GM18520 (cell line): ENCODE data around the gene LZTFL1.

Experiments used
- ATAC-seq: cut with Tn5 transposase; IDR thresholded peaks from one replicate; pipeline ENCODE4 v1.9.1; 2021; ENCODE audit not compliant: unreplicated experiment

LZTFL1 gene

DNA sequence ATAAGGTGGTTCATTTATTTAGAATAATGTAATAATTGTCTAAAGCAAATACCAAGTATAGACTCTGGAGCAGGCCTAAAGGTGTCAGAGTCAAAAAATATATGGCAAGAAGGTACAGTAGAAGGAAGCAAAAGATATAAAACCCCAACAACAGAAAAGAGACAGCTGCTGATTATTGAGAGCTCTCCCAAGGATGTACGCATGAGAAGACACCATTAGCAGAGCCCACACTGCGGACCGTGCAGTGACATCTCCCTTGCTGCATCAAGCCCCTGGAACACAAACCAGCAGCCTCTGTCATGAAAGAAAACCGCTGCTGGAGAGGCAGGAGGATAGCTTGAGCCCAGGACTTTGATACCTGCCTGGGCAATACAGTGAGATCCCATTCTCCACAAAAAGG, 27.6 kb downstream of the LZTFL1 start:
- no peak for ATAC-seq

GRCh38 chr3:45807681-45808540, 34.0 kb downstream of the LZTFL1 start:
- no peak for ATAC-seq

DNA sequence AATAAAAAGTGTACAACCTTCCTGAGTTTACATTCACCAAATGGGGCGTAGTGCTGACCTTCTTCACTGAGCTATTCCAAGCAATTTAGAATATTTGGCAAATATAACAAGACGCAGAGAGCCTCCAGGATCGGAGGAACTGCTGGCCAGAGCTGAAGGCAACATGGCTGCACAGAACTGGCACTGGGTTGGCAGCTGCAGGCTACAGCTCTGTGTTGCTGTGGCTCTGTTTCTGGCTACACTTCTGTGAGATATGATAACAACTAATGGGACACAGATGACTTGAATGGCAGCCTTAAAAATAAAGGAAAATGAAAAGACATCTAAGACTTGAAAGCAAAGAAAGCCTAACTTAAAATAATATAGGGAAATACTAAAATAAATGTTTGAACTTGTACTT, 34.8 kb downstream of the LZTFL1 start:
- no peak for ATAC-seq

DNA sequence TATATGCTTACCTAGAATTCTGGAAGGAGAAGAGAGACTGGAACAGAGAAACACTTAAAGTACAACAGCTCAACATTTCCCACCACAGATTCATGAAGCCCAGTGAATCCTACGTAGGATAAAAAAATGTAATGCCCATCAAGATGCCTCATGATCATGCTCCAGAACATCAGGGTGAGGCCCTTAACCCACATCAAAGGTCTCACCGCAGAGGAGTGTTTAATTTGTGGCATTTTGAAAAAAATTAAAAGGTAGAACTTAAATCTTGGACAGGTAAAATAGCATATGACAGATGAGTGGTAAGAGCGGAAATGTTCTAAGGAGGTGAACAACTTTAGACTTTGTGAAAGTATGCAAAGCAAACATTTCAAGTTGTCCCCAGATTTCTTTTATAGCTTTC, 35.8 kb downstream of the LZTFL1 start:
- ATAC-seq, result no peak

DNA sequence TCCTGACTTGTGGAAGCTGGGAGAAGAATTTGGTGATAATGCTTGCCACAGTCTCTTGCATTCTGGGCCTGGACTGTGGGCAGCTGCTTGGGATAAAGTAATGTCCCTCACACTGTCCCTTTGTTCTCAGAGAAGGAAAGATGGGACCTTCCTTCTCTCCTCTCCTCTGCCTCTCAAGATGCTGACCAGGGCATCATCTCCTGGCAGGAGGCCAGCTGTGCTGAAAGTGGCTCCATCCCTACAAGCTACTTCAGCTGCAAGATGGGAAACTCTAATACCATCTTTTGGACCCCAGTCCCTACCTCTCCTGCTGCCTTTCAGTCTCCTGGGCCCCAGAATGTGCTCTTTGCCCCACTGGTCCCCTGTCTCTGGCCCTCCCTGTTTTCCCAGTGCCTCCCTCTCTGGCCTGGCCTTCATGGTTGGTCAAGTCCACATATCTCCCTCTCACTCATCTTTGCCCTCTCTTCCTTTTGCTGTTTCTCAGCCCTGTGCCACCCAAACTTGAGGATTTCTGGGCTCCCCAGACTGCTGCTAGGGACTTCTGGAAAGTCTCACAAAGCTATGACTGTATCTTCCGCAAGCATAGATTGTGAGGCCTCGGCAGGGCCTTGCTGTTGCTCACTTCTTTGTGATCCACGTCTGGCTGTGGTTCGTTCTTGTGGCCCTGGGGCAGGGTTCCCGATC, 38.5 kb downstream of the LZTFL1 start:
- ATAC-seq, result no peak

- no peak for ATAC-seq
Measured at GRCh38 chr3:45802146-45802545, 39.8 kb downstream of the LZTFL1 start.

- no peak for ATAC-seq
Measured at GRCh38 chr3:45800611-45801010, 41.3 kb downstream of the LZTFL1 start.

DNA sequence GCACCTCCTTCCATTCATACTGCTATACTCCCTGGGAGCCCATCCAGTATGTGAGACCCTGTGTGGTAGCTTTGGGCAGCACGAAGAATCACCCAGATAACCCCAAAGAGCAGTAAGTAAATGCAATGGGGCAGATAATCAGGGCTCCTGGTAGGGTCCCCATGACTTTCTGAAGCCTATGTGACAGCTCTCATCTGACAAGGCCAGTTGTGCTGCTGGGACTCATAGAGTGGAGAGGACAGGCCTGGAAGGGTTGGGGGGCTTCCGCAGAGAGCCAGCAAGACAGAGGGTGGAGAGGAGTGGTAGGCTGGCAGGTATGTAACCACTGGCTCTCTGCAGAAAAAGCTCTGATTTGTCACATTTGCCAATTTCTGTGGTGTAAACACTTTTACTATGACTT, 42.3 kb downstream of the LZTFL1 start:
- no peak for ATAC-seq

DNA sequence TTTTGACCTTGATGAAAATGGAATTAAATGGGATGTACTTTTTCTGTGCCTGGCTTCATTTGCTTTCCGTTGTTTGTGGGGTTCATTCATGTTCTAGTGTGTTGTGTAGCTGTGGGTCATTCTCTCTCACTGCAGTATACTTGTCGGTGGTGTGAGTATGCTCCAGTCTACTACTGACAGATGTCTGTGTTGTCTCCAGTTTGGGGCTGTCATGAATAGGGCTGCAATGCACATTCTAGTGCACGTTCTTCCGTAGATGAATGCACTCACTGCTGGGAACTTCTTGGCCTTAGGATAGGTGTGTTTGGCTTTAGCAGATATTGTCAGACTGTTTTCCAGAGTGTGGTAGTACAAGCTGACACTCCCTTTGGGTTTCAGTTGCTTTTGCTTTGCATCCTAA, 43.9 kb downstream of the LZTFL1 start:
- no peak for ATAC-seq

DNA sequence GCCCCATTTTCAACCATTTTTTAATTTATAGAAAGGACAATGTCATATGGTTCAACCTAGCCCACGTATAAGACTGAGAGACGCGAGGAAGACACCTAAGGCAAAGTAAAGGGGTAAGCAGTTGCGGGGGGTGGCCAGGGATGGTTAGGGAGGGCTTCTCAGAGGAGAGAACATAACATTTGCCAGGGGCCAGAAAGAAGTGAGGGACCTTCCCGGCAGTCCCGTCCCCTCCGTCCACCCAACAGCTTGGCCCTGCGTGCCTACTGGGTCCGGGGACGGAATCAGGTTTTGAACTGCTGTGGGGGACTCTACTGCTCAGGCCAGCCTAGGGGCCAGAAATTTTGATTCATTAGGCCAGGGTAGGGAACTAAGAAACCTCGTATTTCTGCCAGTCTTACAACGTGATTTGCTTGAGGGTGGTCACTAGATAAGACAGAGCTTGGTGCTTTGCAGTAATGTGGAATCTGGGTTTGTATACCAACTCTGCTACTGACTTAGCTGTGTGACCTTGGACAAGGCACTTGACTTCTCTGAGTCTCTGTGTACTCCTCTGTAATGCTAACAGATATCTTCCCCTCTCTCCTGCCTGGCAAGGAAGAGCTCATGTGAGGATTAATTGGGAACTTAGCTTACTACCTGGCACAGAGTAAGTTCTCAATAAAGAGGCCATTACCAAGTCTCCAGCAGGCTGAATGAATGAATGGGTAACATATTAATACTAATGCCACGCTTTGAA, 44.8 kb downstream of the LZTFL1 start:
- ATAC-seq, result no peak

DNA sequence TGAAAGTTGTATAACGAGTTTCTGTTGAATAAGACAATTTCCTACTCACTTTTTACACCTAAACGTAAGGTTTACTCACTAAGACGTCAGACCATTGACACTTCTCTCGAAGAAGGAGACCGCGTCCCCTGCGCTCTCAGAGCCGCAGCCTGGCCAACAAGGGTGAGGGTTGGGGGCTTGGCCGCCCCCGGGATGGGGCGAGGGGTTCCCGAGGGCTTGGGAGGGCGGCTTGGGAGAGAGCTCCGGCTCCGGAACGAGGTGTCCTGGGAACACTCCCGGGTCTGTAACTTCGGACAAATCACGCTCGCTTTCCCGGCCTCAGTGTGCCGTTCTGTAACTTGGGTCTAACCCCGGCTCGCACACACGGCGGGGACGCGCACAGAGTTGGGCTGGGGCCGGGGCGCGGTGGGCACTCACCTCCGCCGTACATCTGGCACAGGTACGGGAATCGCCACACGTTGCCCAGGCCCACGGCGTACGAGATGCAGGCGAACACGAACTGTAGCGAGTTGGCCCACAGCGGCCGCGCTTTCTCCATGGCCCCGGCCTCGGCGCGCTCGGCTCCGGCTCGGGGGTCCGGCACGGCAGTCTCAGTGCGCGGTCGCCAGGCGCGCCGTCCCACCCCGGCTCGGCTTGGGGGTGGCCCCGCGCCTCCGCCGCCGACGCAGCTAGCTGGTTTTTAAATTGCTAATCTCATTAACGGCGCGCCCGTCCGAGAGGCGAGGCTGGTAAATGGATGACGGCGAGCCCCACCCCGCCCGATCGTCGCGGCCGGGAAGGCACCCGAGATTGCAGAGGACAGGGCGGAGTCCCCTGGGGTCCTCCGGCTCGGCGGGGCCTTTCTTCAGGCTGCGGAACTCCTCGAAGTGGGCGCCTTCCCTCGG, 45.8 kb downstream of the LZTFL1 start, which contains the start of gene SLC6A20:
Gene SLC6A20 (minus strand): TSS at position 655 of the 884 bp plus-strand sequence. CDS start 117 bp downstream, at position 538.
- ATAC-seq, result no peak

DNA sequence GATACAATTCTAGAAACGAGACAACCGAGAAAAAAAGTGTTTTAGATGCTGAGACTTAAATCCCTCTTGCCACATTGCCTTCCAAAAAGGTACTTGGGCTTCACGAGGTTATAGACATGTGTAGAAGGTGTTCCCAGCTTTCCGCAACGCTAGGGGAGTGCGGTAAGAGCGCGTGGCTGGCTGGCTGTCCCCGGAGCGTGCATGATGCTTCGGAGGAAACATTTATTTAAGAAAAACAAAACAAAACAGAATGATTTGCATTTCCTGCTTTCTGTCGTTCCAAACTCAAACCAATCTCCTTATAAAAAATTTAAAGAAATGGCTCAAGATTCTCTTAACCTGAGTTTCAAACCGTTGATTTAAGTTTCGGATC, 46.4 kb downstream of the LZTFL1 start:
- no peak for ATAC-seq

DNA sequence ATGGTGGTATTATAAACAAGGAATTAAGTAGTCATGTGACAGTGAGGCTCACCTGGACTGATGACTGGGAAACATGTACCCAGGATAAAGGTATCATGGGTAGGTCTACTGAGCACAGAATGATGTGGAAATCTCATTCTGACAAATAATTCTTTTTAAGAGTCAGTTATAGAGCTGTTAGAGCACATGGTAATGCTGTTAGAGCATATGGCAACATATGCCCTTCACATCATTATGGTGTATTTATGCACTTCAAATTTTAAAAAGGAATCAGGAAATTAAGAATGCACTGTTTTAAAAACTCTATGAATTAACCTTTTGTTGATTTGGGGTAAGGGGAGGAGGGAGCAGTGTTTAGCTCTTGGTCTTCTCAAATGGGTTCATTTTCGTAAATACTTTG, 47.3 kb downstream of the LZTFL1 start:
- no peak for ATAC-seq

GRCh38 chr3:45794177-45794560, 47.8 kb downstream of the LZTFL1 start:
- ATAC-seq, result no peak

DNA sequence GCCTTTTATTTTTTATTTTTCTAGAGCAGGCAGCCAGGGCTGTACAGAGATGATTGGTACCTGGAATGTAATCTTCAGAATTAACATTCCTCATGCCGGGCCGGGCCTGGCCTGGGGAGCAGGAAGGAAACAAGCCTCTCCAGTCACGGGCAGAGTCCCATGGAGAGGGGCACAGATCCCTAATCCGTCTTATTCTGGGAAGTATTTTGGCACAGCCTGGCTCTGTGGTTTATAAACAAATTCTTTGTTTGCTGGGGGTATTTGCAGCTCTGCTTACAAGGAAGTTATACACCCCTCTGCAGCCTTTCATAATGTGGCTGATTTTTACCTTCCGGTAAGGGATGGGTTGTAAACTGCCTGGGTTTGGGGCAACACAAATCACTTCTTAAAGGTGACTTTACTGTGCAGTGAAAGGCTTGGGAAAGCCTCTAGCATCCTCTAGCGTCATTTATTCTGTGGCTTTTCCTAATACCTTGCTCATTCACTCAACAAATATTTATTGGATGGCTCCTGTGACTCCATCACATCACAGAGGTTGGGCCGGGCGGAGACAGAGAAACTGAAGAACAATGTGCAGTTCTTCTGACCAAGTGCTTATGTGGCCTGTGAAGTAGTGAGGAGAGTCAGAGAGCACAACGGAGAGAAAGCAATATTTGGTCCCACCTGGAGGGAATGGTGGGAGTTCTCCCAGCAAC, 48.3 kb downstream of the LZTFL1 start:
- no peak for ATAC-seq

- ATAC-seq, result no peak
Measured at GRCh38 chr3:45792516-45793172, 49.3 kb downstream of the LZTFL1 start.

DNA sequence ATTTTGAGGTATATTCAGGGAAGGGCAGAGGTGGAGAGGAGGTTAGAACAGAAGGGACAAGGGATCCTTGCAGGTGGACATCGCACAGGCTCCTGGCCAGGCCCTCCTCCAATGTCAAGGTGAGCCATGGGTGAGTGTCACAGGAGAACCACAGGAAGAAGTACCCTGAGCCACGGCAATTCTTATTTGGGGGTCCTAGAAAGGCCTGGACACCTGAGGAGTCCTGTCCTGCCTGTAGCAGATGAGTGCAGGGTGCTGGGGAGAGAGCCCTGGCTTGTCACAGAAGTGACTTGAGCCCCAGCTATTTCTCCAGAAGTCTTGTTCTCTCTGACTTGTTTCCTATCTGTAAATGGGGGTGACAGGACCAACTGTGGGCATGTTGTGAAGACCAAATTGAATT, 49.9 kb downstream of the LZTFL1 start:
- ATAC-seq, result no peak

DNA sequence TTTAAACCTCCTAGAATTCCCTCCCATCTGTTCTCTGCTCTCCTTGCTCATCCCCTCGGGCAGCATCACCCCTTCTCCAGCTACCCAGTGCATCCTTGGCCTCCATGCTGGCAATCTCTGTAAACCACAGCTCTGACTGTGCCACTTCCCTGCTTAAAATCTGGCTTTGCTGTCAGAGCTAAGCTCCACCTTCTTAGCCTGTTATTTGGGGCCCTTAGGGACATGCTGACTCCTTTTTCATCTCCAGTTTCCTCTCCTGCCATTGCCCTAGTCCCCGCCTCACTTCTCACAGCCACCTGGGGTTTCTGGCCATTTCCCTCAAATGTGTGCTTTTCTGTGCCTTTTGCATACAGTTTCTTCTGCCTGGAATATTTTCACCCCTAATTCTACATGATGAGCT, 51.3 kb downstream of the LZTFL1 start:
- ATAC-seq, result no peak

- no peak for ATAC-seq
Measured at GRCh38 chr3:45789235-45789812, 52.6 kb downstream of the LZTFL1 start.
